SK-N-SH treated with all-trans-retinoic acid at 6 μM for 48 hours (cell line): ENCODE measurements around the gene LGR5.

Experiments
- ATAC-seq: fragments of 200-7000 bp; cut with Tn5 transposase; 3 replicates; pipeline ENCODE4 v1.9.1; 2020; ENCODE audit warnings: mild to moderate bottlenecking, moderate library complexity
- ARNTL ChIP-seq: fragments of 450-650 bp; formaldehyde crosslinking; IDR thresholded peaks from 2 replicates; pipeline ENCODE4 v1.5.0; 2020; ENCODE audit warnings: low read depth, mild to moderate bottlenecking, moderate library complexity, borderline replicate concordance
- BACH2 ChIP-seq: fragments of 250-450 bp; sonication (Bioruptor Pico); IDR thresholded peaks from 2 replicates; pipeline ENCODE4 v1.9.0; 2021; ENCODE audit warnings: mild to moderate bottlenecking, borderline replicate concordance
- CSDC2 ChIP-seq: fragments of 250-450 bp; sonication (Bioruptor Pico); IDR thresholded peaks from 2 replicates; pipeline ENCODE4 v1.5.0; 2020; ENCODE audit warnings: mild to moderate bottlenecking, moderate library complexity
- GLIS3 ChIP-seq: fragments of 250-450 bp; sonication (Bioruptor Pico); IDR thresholded peaks from 2 replicates; pipeline ENCODE4 v1.5.0; 2020; ENCODE audit warnings: mild to moderate bottlenecking, moderate library complexity
- ISL1 ChIP-seq: fragments of 250-450 bp; sonication (Bioruptor Pico); IDR thresholded peaks from 2 replicates; pipeline ENCODE4 v2.1.2; 2022; ENCODE audit warnings: mild to moderate bottlenecking, moderate library complexity
- OSR1 ChIP-seq: fragments of 250-450 bp; sonication (Bioruptor Pico); IDR thresholded peaks from 2 replicates; pipeline ENCODE4 v1.8.0; 2022; ENCODE audit warnings: moderate library complexity, mild to moderate bottlenecking, inconsistent platforms
- PPARA ChIP-seq: fragments of 250-450 bp; sonication (Bioruptor Pico); IDR thresholded peaks from 2 replicates; pipeline ENCODE4 v1.5.0; 2020; ENCODE audit warnings: mild to moderate bottlenecking, borderline replicate concordance
- SNAI2 ChIP-seq: fragments of 250-450 bp; sonication (Bioruptor Pico); IDR thresholded peaks from 2 replicates; pipeline ENCODE4 v1.5.0; 2020; ENCODE audit warnings: mild to moderate bottlenecking, moderate library complexity
- TOX ChIP-seq: fragments of 250-450 bp; sonication (Bioruptor Pico); IDR thresholded peaks from 2 replicates; pipeline ENCODE4 v1.8.0; 2021; ENCODE audit warnings: mild to moderate bottlenecking, moderate library complexity, borderline replicate concordance
- ZC3H10 ChIP-seq: fragments of 250-450 bp; sonication (Bioruptor Pico); IDR thresholded peaks from 2 replicates; pipeline ENCODE4 v1.5.1; 2021; ENCODE audit warnings: mild to moderate bottlenecking, moderate library complexity
- ZFP3 ChIP-seq: fragments of 250-450 bp; sonication (Bioruptor Pico); IDR thresholded peaks from 2 replicates; pipeline ENCODE4 v1.5.0; 2020; ENCODE audit warnings: mild to moderate bottlenecking, moderate library complexity
- ZFP30 ChIP-seq: fragments of 450-650 bp; formaldehyde crosslinking; IDR thresholded peaks from 2 replicates; pipeline ENCODE4 v1.5.0; 2022; ENCODE audit warnings: mild to moderate bottlenecking, moderate library complexity
- ZNF565 ChIP-seq: fragments of 450-650 bp; formaldehyde crosslinking; conservative IDR thresholded peaks from 2 replicates; pipeline ENCODE4 v1.5.0; 2020; ENCODE audit warnings: low read depth, mild to moderate bottlenecking, moderate library complexity
- ZNF70 ChIP-seq: fragments of 450-650 bp; formaldehyde crosslinking; IDR thresholded peaks from 2 replicates; pipeline ENCODE4 v1.5.0; 2020; ENCODE audit warnings: mild to moderate bottlenecking, moderate library complexity
- TF ChIP-seq, protein P1 (sequence below): fragments of 250-450 bp; sonication (Bioruptor Pico); IDR thresholded peaks from 2 replicates; pipeline ENCODE4 v1.5.1; 2021; ENCODE audit warnings: mild to moderate bottlenecking, moderate library complexity
- TF ChIP-seq, protein P2 (sequence below): fragments of 250-450 bp; sonication (Bioruptor Pico); IDR thresholded peaks from 2 replicates; pipeline ENCODE4 v1.8.0; 2021; ENCODE audit warnings: low read depth, mild to moderate bottlenecking, moderate library complexity, borderline replicate concordance
- TF ChIP-seq, protein P3 (sequence below): fragments of 250-450 bp; sonication (Bioruptor Pico); IDR thresholded peaks from 2 replicates; pipeline ENCODE4 v1.8.0; 2020; ENCODE audit warnings: mild to moderate bottlenecking, moderate library complexity, borderline replicate concordance
- TF ChIP-seq, protein P4 (sequence below): fragments of 250-450 bp; sonication (Bioruptor Pico); IDR thresholded peaks from 2 replicates; pipeline ENCODE4 v1.5.1; 2020; ENCODE audit warnings: low read depth, mild to moderate bottlenecking, moderate library complexity

The LGR5 gene

DNA sequence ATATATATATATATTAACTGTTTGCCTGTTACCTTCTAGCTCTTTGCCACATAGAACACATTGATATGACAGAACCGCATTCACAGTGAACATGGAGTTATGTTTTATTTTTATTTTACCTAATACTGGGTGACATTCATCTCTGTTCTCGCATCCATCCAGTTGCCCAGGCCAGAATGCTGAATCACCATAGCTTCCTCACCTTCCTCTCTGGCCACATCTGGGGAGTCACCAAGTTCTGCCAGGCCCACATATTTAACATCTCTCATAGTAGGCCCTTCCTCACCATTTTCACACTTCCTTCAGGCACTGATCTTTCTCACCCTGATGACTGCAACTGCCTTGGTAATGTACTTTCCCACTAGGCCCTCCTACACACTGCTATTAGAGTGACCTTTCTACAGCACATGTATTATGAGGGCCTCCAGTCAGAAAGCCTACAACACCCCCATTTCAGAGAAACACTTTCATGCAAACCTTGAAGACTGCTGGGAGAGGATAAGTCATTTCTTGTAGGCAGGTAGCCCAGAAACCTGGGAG is 106.8 kb downstream of the LGR5 start:
- ATAC-seq = no peak
- TF ChIP-seq BACH2 (CRISPR knock-in tag) (no peak), ZNF70 (CRISPR knock-in tag) (no peak), ISL1 (no peak), ARNTL (CRISPR knock-in tag) (no peak), ZFP3 (CRISPR knock-in tag) (no peak), SNAI2 (no peak), ZC3H10 (CRISPR knock-in tag) (no peak), ZNF565 (no peak)

DNA sequence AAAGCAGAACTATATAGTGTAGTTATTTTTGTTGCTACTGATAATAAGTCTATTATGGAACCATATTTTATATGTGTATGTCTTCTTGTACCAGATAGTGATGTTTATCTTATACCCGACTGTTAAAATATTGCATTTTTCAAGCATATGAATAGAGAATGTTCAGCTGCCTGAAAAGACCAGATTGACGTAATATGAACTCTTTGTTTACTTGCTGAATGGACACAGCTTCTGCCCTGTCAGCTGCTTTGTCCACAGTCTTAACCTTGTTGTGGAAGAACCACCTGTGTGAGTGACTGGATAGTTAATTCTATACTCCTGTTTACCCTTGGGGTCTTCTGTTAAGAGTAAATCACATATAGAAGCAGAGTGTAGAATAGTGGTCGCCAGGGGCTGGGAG is 109.3 kb downstream of the LGR5 start:
- TF ChIP-seq, protein P1, sequence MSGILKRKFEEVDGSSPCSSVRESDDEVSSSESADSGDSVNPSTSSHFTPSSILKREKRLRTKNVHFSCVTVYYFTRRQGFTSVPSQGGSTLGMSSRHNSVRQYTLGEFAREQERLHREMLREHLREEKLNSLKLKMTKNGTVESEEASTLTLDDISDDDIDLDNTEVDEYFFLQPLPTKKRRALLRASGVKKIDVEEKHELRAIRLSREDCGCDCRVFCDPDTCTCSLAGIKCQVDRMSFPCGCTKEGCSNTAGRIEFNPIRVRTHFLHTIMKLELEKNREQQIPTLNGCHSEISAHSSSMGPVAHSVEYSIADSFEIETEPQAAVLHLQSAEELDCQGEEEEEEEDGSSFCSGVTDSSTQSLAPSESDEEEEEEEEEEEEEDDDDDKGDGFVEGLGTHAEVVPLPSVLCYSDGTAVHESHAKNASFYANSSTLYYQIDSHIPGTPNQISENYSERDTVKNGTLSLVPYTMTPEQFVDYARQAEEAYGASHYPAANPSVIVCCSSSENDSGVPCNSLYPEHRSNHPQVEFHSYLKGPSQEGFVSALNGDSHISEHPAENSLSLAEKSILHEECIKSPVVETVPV (CRISPR knock-in tag) = no peak
- TF ChIP-seq, protein P2, sequence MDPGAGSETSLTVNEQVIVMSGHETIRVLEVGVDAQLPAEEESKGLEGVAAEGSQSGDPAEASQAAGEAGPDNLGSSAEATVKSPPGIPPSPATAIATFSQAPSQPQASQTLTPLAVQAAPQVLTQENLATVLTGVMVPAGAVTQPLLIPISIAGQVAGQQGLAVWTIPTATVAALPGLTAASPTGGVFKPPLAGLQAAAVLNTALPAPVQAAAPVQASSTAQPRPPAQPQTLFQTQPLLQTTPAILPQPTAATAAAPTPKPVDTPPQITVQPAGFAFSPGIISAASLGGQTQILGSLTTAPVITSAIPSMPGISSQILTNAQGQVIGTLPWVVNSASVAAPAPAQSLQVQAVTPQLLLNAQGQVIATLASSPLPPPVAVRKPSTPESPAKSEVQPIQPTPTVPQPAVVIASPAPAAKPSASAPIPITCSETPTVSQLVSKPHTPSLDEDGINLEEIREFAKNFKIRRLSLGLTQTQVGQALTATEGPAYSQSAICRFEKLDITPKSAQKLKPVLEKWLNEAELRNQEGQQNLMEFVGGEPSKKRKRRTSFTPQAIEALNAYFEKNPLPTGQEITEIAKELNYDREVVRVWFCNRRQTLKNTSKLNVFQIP (CRISPR knock-in tag) = no peak
- TF ChIP-seq PPARA = no peak
- TF ChIP-seq OSR1 = no peak
- TF ChIP-seq ARNTL (CRISPR knock-in tag) = no peak
- TF ChIP-seq, protein P3, sequence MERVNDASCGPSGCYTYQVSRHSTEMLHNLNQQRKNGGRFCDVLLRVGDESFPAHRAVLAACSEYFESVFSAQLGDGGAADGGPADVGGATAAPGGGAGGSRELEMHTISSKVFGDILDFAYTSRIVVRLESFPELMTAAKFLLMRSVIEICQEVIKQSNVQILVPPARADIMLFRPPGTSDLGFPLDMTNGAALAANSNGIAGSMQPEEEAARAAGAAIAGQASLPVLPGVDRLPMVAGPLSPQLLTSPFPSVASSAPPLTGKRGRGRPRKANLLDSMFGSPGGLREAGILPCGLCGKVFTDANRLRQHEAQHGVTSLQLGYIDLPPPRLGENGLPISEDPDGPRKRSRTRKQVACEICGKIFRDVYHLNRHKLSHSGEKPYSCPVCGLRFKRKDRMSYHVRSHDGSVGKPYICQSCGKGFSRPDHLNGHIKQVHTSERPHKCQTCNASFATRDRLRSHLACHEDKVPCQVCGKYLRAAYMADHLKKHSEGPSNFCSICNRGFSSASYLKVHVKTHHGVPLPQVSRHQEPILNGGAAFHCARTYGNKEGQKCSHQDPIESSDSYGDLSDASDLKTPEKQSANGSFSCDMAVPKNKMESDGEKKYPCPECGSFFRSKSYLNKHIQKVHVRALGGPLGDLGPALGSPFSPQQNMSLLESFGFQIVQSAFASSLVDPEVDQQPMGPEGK (CRISPR knock-in tag) = no peak
- no peak for TF ChIP-seq ZNF565
- no peak for TF ChIP-seq ZFP3 (CRISPR knock-in tag)
- no peak for ATAC-seq

DNA sequence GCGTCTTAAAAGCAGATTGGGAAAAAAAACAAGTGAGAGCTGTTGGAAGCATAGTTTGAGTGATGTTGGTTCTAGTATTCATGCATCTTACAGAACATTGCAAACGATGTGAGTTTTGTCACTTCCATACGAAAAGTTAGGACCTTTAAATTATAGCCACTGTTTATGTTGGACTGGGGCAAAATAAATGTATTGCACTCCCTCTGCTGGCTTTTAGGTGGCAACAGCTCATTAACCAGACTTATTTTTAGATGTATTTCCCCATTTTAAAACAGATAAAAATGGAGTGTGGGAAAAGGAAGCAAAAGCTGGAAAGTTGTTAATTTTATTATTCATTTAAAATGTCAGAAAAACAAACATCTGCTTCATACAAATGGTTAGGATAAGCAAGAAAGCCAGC is 111.9 kb downstream of the LGR5 start:
- no peak for TF ChIP-seq OSR1
- TF ChIP-seq ARNTL (CRISPR knock-in tag) = no peak
- TF ChIP-seq, protein P4, sequence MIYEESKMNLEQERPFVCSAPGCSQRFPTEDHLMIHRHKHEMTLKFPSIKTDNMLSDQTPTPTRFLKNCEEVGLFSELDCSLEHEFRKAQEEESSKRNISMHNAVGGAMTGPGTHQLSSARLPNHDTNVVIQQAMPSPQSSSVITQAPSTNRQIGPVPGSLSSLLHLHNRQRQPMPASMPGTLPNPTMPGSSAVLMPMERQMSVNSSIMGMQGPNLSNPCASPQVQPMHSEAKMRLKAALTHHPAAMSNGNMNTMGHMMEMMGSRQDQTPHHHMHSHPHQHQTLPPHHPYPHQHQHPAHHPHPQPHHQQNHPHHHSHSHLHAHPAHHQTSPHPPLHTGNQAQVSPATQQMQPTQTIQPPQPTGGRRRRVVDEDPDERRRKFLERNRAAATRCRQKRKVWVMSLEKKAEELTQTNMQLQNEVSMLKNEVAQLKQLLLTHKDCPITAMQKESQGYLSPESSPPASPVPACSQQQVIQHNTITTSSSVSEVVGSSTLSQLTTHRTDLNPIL (CRISPR knock-in tag) = no peak
- peak; percentile 60; the same call in 2 of the 3 replicates for ATAC-seq

DNA sequence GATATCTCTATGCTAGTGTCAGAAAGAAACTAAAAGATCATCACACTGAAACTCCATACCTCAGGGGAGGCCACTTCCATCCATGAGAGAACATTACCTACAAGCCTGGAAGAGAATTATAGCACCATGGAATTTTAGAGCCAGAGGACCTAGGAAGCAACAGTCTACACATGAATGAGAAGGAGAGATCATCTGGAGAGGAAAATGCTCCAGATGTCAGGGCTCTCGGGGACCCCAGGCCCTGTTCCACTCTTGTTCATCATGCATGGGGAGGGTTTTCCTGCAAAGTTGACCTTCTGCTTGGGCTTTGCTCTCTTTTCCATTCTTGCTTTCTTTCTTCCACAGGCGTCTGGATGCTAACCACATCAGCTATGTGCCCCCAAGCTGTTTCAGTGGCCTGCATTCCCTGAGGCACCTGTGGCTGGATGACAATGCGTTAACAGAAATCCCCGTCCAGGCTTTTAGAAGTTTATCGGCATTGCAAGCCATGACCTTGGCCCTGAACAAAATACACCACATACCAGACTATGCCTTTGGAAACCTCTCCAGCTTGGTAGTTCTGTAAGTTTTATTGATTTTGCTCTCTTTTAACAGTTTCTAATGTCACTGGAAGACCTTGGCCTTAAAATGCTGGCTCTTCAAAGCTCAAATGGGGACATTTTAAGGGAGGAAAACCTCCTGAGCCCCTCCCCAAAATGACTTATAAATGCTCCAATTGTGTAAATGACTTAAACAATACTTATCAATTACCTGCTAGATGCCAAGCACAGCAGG is 113.3 kb downstream of the LGR5 start:
- no peak for ATAC-seq
- TF ChIP-seq, protein P4 (CRISPR knock-in tag) = no peak
- no peak for TF ChIP-seq CSDC2
- TF ChIP-seq GLIS3 (CRISPR knock-in tag) = no peak
- no peak for TF ChIP-seq TOX (CRISPR knock-in tag)
- no peak for TF ChIP-seq ZNF565
- TF ChIP-seq ZFP30 (CRISPR knock-in tag) = no peak
- TF ChIP-seq, protein P3 (CRISPR knock-in tag) = no peak
